Endothelial cell of umbilical vein (primary cell): ENCODE data around the gene RXFP3.

Experiments used
- CTCF ChIP-seq, 2 donors: IDR thresholded peaks; 1 replicate in 1 of 2; 2 replicates in 1 of 2; pipeline ENCODE4 v1.5.1; 2011; ENCODE audit warnings: low read length in 2 of 2, mild to moderate bottlenecking in 2 of 2, moderate library complexity in 2 of 2, control low read depth in 1 of 2, inconsistent platforms in 1 of 2, low read depth in 1 of 2; ENCODE audit not compliant: insufficient read depth in 1 of 2; ENCODE audit errors: extremely low read depth in 1 of 2
- EZH2 ChIP-seq: IDR thresholded peaks from 2 replicates; pipeline ENCODE4 v1.6.1; 2012; ENCODE audit warnings: borderline replicate concordance, low read depth, mild to moderate bottlenecking, moderate library complexity, low read length, inconsistent platforms; ENCODE audit not compliant: severe bottlenecking
- FOS ChIP-seq: IDR thresholded peaks from 2 replicates; pipeline ENCODE4 v1.6.1; 2011; ENCODE audit warnings: mild to moderate bottlenecking, low read length, moderate library complexity, borderline replicate concordance; ENCODE audit not compliant: insufficient read depth
- GATA2 ChIP-seq: IDR thresholded peaks from 2 replicates; pipeline ENCODE4 v1.7.0; 2011; ENCODE audit warnings: low read depth, mild to moderate bottlenecking, moderate library complexity, mixed read lengths, low read length; ENCODE audit not compliant: insufficient read length, insufficient read depth
- JUN ChIP-seq: IDR thresholded peaks from 2 replicates; pipeline ENCODE4 v1.6.1; 2011; ENCODE audit warnings: borderline replicate concordance, low read depth; ENCODE audit not compliant: insufficient read length, insufficient read depth
- MAX ChIP-seq: IDR thresholded peaks from 2 replicates; pipeline ENCODE4 v1.6.1; 2011; ENCODE audit not compliant: insufficient read depth, insufficient read length
- MYC ChIP-seq: IDR thresholded peaks from one replicate; pipeline ENCODE4 v1.6.1; 2011; ENCODE audit warnings: mild to moderate bottlenecking, low read depth, low read length
- POLR2A ChIP-seq: IDR thresholded peaks from 2 replicates; pipeline ENCODE4 v1.6.1; 2012; ENCODE audit warnings: low read depth, mild to moderate bottlenecking, control low read depth, low read length
- POLR2AphosphoS5 ChIP-seq: IDR thresholded peaks from 2 replicates; pipeline ENCODE4 v1.6.1; 2012; ENCODE audit warnings: low read depth, mild to moderate bottlenecking, control low read depth, low read length, moderate library complexity; ENCODE audit not compliant: insufficient read depth

DNA sequence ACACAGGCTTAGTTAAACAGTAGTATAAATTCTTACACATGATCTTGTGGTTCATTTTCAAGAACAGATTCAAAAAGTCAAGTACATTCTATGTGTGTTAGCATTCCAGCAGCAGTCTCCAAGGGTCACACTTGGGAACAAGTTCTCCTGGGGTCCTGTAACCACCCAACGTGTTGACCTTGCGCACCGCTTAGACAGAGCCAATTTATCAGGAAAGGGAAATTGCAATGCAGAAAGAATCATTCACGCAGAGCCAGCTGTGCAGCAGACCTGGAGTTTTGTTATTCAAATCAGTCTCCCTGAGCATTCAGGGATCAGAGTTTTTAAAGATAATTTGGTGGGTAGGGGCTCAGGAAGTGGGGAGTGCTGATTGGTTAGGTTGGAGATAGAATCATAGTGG lies 8.5 kb upstream of the RXFP3 start:
- no peak for TF ChIP-seq JUN
- TF ChIP-seq CTCF (IDR thresholded peaks at IDR 0.05; ENCODE audit: extremely low read depth in 1 of 2, insufficient read depth in 1 of 2, low read depth in 1 of 2, low read length in 2 of 2) = no peak
- no peak for TF ChIP-seq MAX
- no peak for TF ChIP-seq POLR2AphosphoS5
- no peak for TF ChIP-seq POLR2A
- no peak for TF ChIP-seq EZH2
- TF ChIP-seq MYC = no peak
- no peak for TF ChIP-seq GATA2
- no peak for TF ChIP-seq FOS
